Measurements from ENCODE around the gene BSDC1. TPM values are rescaled to one million over a fixed set of nuclear protein-coding genes. Genes with fewer than 3 reads are reported as not detected.

Gene BSDC1
- total and polyA plus RNA-seq, 2 of the 13 experiments (the other 11 are each of a cell fraction or from before 2014, with no cell fraction given) = 40.3 to 64.2 TPM

GRCh38 chr1:32335790-32336590 lies 58.3 kb downstream of the BSDC1 start, which contains the start of gene MARCKSL1 (continued):
- TF ChIP-seq E2F1 (CRISPR knock-in tag; IDR thresholded peaks at IDR 0.05) (peak; percentile 41), ZBTB38 (CRISPR knock-in tag; IDR thresholded peaks at IDR 0.05) (peak; percentile 51; the same call in 1 of the 2 replicates), ZFY (CRISPR knock-in tag; IDR thresholded peaks at IDR 0.05) (peak; percentile 48; the same call in 1 of the 2 replicates), FOSL2 (CRISPR knock-in tag; IDR thresholded peaks at IDR 0.05) (no peak), HHEX (CRISPR knock-in tag; IDR thresholded peaks at IDR 0.05) (no peak), ZNF225 (CRISPR knock-in tag; IDR thresholded peaks at IDR 0.05) (peak; percentile 26; the same call in 1 of the 2 replicates), POGK (CRISPR knock-in tag; conservative IDR thresholded peaks at IDR 0.05) (peak; percentile 42), CREB3 (CRISPR knock-in tag; IDR thresholded peaks at IDR 0.05) (no peak), ZNF414 (CRISPR knock-in tag; IDR thresholded peaks at IDR 0.05) (0 out of 2 replicates have a peak, but pooled peaks have one; percentile 25), HOXA5 (CRISPR knock-in tag; IDR thresholded peaks at IDR 0.05) (peak; percentile 78), ZBTB39 (CRISPR knock-in tag; IDR thresholded peaks at IDR 0.05) (no peak), TFDP2 (CRISPR knock-in tag; IDR thresholded peaks at IDR 0.05) (peak; percentile 70; the same call in 1 of the 2 replicates), ZNF34 (CRISPR knock-in tag; IDR thresholded peaks at IDR 0.05; ENCODE audit: borderline replicate concordance) (no peak), FUBP1 (CRISPR knock-in tag; IDR thresholded peaks at IDR 0.05; ENCODE audit: borderline replicate concordance) (no peak), ZNF251 (CRISPR knock-in tag; IDR thresholded peaks at IDR 0.05) (no peak), HOXA3 (CRISPR knock-in tag; IDR thresholded peaks at IDR 0.05) (peak; percentile 32; the same call in 1 of the 2 replicates), ZNF629 (CRISPR knock-in tag; conservative IDR thresholded peaks at IDR 0.05) (no peak)

Measured in HepG2 (cell line).